SHP77 (cell line): ENCODE measurements around the gene HNRNPUL1.
"Not testable (repeated sequence)": the region's sequence is repeated elsewhere in the genome, so short reads cannot be mapped to it uniquely, and the experiment has no call there.

Source experiments
- DNase-seq, 2 experiments: peaks; one replicate each; lab custom pipeline; 2025; lab: John Stamatoyannopoulos, UW

HNRNPUL1 gene

DNA sequence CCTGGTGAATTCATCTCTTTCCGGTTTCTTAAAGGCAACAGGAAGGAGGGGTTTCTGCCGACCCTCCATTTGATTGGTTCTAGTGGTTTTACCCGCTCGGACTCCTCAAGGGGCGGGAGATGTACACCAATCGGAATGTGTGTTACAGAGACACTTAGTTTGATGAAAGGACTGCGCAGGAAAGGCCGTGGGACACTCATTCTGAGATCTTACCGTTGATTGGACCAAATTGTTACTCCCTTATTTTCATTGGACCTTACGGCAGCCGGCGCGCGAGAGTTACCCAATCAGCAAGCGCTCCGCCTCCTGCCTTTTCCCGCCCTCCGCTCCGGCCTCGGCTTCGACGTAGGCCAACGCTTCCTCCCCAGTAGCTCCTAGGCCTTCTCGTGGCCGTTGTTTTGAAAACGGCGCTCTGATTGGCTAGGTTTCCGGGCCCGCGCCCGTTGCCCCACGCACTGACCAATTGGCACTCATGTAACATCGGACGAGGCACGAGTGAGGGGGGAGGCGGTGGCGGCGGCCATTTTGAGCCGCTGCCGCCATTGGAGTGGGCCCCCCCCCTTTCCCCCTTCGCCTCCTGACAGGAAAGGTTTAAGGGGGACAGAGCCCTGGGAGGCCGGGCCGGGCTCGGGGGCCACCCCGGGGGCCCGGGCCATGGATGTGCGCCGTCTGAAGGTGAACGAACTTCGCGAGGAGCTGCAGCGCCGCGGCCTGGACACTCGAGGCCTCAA lies at the start of gene HNRNPUL1:
HNRNPUL1 (plus strand) TSS at position 523 of the 731 bp plus-strand sequence; CDS start at position 655, 132 bp downstream.
- DNase-seq, result peak; percentile 98 to 99

DNA sequence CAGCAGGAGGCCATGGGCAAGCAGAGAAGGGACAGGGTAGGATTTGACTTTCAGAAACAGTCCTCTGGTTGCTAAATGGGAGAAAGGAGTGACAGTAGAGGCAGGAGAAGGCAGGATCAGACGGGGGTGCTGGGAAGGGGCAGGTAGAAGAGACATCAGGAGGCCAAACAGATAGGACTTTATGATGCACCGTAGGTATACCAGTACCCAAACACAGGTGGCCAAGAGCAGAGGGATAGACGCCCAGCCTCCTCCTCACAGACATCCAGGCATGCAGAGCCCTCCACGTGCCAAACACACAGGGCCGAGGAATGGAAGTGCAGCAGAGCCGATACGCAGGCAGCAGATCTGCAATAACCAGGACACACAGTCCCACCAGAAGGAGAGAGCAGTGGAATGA lies 46.4 kb upstream of the HNRNPUL1 start:
- DNase-seq, result no peak

DNA sequence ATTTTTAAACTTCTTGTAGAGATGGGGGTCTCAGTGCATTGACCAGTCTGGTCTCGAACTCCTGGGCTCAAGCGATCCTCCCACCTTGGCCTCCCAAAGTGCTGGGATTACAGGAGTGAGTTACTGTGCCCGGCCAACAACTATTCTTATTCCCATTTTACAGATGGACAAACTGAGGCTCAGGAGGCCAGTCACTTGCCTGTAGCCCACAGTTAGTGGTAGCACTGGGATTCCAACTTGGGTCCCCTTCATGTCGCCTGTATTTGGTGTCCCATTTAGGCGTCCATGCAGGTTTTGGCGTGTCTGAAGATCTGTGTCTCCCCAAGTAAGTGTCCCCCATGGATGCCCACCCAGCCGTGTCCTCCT lies 45.9 kb upstream of the HNRNPUL1 start:
- no peak for DNase-seq

DNA sequence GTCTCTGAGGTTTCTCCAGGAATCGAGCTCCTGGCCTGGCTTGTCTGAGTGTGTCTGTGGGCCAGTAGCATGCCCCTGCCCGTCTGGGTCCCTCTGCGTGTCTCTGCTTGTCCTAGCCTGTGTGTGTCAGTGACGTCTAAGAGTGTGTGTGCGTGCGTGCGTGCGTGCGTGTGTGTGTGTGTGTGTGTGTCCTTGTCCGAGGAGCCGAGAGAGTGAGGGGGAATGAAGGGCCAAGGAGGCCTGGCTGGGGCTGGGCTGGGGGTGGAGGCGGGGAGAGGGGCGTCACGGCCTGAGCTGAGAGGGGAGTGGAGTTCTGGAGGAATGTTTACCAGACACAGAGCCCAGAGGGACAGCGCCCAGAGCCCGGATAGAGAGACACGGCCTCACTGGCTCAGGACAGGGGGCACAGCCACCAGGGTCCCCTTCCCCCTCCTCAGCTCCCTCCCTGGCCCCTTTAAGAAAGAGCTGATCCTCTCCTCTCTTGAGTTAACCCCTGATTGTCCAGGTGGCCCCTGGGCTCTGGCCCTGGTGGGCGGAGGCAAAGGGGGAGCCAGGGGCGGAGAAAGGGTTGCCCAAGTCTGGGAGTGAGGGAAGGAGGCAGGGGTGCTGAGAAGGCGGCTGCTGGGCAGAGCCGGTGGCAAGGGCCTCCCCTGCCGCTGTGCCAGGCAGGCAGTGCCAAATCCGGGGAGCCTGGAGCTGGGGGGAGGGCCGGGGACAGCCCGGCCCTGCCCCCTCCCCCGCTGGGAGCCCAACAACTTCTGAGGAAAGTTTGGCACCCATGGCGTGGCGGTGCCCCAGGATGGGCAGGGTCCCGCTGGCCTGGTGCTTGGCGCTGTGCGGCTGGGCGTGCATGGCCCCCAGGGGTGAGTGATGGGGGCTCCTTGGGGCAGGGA lies 45.3 kb upstream of the HNRNPUL1 start, which contains the start of gene AXL:
AXL (plus strand) TSS at position 609 of the 893 bp plus-strand sequence; CDS start at position 779, 170 bp downstream.
- DNase-seq, result no peak

DNA sequence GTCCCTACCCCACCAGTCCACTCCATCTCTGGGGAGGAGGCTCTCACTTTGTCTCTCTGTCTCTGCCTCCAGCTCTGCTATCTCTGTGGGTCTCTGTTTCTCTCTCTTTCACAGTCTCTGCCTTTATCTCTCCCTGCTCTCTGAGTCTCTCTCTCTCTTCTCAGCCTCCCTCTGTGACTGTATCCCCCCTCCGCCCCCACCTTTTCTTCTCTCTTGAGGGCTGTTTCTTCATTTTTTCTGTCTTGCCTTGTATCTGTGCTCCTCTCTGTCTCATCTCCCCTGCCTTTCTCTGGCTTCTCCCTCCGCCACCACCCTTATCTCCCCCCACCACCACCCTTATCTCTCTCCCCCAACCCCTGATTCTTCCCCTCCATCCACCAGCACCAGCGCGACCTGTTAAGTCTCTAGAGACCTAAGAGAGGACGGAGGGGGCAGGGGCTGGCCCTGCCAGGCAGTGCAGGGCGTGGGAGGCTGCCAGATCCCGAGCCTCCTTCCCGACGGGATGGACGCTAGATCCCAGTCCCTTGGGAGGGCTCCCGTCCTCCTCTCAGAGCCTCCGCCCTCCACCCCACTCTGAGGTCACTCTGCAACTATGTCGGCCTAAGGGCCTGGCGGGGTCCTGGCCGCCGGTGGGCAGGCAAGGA lies 44.1 kb upstream of the HNRNPUL1 start:
- no peak for DNase-seq

DNA sequence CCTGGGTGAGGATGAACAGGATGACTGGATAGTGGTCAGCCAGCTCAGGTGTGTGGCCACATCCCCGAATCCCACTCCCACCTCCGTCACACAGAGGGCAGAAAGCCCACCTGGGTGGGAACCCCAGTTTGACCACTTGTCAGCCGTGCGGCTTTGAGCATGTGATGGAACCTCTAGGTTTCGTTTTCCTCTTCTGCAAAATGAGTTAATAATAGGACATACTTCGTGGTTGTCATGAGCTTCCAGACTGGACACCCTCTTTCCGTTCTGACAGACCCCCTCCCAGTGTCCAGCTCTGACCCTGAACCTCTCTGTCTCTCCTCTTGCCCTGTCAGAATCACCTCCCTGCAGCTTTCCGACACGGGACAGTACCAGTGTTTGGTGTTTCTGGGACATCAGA lies 43.4 kb upstream of the HNRNPUL1 start:
- DNase-seq, result no peak

DNA sequence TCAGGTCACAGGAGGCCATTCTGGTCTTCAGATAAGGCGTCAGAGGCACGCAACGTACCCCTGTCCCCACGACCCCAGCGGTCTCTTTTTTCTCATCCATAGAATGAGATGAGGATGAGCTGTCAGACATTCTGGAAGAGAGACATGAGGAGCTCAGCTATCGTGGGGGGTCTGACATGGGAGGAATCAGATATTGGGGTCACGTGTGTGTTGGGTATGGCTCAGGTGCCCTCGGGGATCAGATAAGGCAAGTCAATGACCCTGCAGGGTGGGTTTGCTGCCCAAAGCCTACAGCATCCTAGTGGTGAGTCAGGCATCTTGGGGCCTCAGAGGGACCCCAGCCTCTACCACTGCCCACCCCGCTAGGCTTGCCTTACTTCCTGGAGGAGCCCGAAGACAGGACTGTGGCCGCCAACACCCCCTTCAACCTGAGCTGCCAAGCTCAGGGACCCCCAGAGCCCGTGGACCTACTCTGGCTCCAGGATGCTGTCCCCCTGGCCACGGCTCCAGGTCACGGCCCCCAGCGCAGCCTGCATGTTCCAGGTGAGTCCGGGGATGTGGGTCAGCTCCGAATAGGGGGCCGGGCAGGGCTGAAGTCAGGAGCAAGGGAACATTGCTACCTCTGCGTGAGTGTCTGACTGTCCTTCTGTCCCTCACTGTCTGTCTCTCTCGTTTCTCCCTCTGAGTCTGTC lies 42.5 kb upstream of the HNRNPUL1 start:
- DNase-seq, result no peak

DNA sequence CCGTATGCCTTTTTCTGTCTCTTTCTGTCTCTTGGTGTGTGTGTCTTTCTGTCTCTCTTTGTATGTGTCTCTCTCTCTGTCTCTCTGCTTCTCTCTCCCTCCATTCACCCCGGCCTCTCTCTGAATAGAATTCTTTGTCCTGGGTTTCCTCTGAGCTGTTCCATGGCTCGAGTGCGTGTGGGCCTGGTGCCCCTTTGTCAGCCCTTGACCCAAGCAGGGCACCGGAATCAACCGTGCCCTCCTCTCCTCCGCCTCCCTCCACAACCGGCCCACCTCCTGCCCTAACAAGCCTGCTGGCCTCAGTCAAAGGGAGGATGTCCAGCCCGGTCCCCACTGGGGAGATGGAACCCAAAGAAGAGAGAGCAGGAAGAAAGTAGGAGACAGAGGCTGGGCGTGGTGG lies 41.9 kb upstream of the HNRNPUL1 start:
- DNase-seq, result no peak

DNA sequence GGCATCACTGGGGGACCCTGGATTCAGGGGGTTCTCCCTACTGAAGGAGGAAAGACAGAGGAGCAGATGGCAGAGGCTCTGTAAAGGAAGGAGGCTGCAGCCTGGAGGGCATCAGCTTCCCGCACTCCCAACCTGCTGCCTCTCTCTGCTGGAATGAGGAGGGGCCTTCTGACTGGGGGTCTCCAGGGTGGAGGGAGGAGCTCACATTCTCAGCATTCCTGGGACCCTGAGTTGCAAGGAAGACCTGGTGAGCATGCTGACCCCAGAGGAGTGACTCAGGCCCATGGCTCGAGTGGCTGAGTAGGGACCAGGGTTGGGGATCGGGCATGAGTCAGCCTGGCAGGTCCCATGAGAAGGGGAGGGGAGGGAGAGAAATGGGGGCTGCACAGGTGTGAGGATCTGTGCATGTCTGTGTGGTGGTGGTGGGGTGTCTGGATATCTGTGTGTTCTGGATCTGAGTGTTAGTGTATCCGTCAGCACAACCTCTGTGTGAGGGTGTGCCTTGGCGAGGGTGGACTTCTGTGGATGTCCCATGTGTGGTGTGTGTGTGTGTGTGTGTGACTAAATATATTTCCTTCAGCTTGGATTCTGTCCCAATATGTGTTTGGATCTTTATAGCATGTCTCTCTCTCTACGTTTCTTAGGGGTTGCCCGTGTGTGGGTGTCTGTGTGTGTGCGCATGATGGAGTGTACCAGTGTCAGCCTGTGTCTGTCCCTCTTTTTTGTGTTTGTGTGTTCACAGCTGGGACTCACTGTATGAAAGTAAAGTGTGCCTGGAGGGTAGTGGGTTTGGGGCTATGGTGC lies 40.5 kb upstream of the HNRNPUL1 start:
- DNase-seq, result no peak

DNA sequence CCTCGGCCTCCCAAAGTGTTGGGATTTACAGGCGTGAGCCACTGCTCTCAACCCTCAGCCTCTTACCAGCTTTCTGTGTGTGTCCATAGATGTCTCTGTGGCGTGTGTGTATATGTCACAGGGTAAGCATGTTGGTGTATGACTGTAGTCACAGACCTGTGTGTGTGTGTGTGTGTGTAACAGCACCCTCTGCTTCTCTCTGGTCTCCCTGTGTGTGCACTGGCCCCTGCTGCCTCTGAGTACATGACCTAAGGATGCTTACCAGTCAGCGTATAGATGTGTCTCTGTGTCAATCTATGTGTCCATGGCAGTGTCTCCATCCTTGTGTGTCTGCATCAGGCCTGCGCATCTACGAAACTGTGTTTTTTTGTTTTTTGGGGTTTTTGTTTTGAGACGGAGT lies 39.5 kb upstream of the HNRNPUL1 start:
- no peak for DNase-seq

DNA sequence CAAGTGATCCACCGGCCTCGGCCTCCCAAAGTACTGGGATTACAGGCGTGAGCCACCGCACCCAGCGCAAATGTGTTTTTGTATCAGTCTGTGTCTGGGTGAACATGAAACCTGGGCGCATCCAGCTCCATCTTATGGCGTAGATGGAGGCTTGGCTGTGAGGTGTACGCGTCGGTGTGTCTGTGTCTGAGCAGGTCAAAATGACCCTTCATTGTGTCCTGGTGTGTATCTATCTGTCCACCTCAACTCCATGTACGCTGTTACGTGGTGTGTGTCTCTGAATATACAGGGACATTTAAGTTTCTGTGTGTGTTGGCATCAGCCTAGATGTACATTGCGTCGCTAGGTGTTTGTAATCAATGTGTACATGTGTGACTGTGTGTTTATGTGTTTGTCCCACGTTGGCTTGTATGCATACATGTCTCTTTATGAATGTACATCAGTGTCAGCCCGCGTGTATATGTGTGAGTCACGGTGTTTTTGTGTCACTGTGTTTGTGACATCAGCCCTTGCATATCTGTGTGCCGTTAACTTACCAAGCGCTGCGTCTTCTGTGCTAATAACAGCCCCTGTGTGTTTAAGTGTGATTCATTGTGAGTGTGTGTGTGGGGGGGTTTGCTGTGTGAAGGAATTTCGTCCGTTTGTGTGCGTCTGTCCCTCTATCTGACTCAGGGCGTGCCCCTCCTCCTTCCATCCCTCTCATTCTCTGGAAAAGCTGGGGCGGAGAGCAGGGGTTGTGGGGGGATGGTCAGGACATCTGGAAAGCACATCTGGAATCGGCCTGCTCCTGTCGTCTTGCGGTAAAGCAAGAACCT lies 38.7 kb upstream of the HNRNPUL1 start:
- DNase-seq, result no peak

DNA sequence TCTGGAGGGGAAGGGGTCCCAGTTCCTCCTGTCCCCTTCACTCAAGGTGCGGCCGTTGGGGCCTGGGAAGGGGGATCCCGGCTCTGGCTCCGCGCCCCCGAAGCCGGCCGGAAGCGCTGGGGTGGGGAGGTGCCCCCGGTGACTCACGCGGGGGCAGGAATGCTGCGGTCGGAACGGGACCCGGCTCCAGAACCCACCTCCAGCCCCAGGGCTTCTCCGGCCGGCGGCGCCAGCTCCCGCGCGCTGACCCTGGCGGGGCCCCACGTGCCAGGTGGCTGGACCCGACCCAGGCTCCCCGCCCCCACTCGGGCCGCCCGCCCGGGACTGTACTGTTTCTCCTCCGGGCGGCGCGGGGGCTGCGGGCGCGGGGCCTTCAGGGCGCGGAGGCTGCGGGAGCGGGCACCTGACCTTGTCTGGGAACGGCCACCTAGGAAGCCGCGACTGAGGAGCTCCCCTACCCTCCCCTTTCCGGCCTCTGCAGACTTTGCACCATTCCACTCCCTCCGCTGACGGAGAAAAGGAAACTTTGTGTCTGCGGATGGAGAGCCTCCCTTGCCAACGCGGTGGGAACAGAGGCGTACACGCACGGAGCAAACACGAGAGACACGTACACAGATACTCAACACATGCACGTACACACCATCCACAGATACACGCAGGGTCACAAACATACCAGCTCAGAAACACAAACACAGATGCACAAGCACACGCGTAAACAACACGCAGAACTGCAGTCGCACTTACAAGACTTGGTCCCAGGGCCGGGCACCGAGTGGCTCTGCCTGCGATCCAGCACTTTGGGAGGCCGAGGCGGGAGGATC lies 37.9 kb upstream of the HNRNPUL1 start:
- DNase-seq, result no peak

DNA sequence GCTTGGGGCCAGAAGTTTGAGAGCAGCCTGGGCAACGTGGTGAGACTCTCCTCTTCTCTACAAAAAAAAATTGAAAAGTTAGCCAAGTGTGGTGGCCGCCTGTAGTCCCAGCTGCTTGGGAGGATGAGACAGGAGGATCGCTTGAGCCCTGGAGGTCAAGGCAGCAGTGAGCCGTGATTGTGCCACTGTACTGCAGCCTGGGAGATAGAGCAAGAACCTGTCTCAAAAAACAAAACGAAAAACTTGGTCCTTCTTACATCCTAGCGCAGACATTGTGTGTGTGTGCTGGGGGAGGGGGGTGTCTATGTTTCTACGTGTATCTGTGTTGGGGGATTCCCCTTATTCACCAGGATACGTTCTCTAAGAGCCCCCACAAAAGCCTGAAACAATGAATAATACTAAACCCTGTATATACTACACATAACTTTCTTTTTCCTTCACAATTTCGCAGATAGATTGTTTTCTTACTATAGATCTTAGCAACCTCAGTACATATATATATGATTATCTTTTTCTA lies 37.2 kb upstream of the HNRNPUL1 start:
- DNase-seq, result no peak

DNA sequence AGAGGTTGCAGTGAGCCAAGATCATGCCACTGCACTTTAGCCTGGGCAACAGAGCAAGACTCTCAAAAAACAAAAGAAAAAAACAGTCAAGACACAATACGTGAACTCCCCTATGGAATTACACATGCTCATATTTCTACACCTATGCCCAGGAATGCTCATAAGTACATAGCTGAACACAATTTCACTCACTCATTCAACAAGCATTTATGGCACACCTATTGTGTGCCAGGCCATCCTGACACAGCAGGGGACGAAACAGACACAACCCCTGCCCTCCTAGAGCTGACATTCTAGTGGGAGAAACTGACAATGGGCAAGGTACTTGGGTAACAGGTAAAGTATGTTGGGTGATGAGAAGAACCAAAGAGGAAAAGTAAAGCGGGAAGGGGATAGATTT lies 35.7 kb upstream of the HNRNPUL1 start:
- no peak for DNase-seq

DNA sequence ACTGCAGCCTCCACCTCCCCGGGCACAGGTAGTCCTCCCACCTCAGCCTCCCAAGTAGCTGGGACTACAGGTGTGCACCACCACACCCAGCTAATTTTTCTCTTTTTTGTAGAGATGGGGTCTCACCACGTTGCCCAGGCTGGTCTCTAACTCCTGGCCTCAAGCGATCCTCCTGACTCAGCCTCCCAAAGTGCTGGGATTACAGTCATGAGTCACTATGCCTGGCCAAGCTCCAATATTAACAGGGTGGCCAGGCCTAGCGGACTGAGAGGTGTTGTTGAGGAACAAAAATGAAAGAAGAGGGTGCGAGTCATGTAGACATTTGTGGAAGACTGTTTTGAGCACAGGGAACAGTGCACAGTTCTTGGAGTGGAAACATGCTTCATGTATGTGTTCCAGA lies 34.8 kb upstream of the HNRNPUL1 start:
- not testable (repeated sequence) for DNase-seq

DNA sequence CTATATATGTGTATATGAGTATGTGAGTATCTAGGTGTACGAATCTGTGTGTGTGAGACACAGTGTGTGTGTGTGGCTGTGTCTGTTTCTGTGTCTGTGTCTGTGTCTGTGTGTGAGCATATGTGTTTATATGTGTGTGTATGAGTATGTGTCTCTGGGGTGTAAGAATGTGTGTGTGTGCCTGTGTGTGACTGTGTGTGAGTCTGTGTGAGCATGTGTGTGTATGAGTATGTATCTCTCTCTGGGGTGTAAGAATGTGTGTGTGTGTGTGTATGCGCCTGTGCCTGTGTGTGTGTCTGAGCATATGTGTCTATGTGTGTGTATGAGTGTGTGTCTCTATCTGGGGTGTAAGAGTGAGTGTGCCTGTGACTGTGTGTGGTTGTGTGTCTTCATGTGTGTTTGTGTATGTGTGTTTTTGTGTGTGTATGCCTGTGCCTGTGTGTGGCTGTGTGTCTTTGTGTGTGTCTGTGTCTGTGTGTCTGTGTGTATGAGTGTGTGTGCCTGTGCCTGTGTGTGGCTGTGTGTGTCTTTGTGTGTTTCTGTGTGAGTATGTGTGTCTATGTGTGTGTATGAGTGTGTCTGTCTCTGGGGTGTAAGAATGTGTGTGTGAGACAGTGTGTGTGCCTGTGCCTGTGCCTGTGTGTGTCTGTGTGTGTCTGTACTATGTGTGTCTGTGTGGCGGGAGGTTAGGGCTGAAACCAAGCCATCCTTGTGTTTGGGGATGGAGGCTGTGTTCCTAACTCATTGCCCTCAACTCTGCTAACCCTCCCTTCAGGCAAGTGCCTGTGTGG lies 33.9 kb upstream of the HNRNPUL1 start:
- no peak for DNase-seq

DNA sequence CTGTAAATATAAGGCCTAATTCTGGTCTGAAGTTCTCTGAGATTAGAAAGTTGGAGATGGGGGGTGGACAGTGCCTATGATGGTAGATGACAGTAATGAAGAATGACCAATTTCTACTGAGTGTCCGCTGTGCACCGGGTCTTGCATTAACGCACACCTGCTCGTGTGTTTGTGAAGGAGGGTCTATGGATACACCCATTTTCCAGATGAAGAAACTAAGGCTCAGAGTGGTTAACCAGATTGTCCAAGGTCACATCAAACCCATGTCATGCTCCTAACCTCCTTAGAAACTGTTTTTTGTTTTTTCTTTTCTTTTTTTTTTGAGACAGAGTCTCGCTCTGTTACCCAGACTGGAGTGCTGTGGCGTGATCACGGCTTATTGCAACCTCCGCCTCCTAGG lies 31.5 kb upstream of the HNRNPUL1 start:
- DNase-seq, result no peak

DNA sequence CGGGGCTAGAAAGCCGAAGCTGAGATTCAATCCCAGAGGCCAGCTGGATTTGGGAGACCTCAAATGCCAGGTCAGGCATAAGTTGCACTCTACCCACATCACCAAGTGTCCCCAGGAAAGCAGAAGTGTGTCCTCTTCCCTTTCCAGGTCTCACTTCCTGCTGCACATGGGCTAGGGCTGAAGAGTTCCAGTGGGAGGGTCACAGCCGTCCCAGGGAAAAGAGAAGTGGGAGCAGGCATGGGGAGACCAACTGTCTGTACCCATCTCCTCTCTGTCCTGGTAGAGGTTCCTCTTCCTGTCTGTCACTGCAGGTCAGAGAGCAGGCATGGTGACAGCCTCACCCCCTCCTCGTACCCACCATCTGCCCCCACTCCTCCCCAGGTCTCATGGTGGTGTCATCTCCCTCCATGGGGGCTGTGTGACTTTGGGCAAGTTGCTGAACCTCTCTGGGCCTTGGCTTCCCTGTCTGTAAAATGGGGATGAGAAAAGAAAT lies 30.4 kb upstream of the HNRNPUL1 start:
- DNase-seq, result no peak
